IMR-90 (cell line): ENCODE data around the gene FBXL16.

Experiments
- CEBPB ChIP-seq: IDR thresholded peaks from 2 replicates; pipeline ENCODE4 v1.6.1; 2012; ENCODE audit warnings: low read depth, low read length, improper control_type of control experiment
- CHD1 ChIP-seq: IDR thresholded peaks from 2 replicates; pipeline ENCODE4 v1.6.1; 2012; ENCODE audit warnings: low read depth, low read length, improper control_type of control experiment
- FOS ChIP-seq: fragments of 150-350 bp; IDR thresholded peaks from 2 replicates; pipeline ENCODE4 v1.6.1; 2016; ENCODE audit warnings: low read depth, low read length
- POLR2A ChIP-seq: IDR thresholded peaks from 2 replicates; pipeline ENCODE4 v1.6.1; 2012; ENCODE audit warnings: mild to moderate bottlenecking, low read depth, low read length
- RCOR1 ChIP-seq: IDR thresholded peaks from 2 replicates; pipeline ENCODE4 v1.6.1; 2012; ENCODE audit warnings: mild to moderate bottlenecking, low read length, improper control_type of control experiment; ENCODE audit not compliant: insufficient replicate concordance
- TF ChIP-seq, protein P1 (sequence below): conservative IDR thresholded peaks from 2 replicates; pipeline ENCODE4 v1.5.1; 2012; ENCODE audit warnings: mild to moderate bottlenecking, low read depth, low read length, improper control_type of control experiment
- TF ChIP-seq, protein P2 (sequence below): fragments of 150-350 bp; IDR thresholded peaks from 2 replicates; pipeline ENCODE4 v1.6.1; 2017; ENCODE audit warnings: mild to moderate bottlenecking, antibody characterized with exemption, low read length, low read depth
- TF ChIP-seq, protein P3 (sequence below): fragments of 150-350 bp; IDR thresholded peaks from 2 replicates; pipeline ENCODE4 v1.6.1; 2016; ENCODE audit warnings: low read depth, mild to moderate bottlenecking, low read length, moderate library complexity, borderline replicate concordance

DNA sequence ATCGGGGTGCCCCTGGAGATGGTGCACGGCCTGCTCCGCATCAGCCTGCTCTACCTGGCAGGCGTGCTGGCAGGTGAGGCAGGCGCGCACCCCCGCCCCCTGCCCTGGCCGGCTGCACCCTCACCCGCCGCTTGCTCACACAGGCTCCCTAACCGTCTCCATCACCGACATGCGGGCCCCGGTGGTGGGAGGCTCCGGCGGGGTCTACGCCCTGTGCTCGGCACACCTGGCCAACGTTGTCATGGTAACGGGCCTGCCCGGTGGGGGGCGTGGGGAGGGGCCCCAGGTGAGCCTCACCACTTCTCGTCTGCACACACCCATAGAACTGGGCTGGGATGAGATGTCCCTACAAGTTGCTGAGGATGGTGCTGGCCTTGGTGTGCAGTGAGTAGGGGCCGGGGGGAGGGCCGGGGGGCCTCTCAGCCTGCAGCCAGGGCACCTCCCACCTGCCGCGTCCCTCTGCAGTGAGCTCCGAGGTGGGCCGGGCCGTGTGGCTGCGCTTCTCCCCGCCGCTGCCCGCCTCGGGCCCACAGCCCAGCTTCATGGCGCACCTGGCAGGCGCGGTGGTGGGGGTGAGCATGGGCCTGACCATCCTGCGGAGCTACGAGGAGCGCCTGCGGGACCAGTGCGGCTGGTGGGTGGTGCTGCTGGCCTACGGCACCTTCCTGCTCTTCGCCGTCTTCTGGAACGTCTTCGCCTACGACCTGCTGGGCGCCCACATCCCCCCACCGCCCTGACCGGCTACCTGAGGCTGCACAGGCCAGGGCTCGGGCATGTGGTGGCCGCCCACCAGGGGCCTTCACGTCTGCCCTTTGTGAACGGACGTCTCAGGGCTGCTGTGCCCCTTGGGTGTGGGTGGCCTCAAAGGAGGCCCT is 28.0 kb downstream of the FBXL16 start:
- TF ChIP-seq, protein P1, sequence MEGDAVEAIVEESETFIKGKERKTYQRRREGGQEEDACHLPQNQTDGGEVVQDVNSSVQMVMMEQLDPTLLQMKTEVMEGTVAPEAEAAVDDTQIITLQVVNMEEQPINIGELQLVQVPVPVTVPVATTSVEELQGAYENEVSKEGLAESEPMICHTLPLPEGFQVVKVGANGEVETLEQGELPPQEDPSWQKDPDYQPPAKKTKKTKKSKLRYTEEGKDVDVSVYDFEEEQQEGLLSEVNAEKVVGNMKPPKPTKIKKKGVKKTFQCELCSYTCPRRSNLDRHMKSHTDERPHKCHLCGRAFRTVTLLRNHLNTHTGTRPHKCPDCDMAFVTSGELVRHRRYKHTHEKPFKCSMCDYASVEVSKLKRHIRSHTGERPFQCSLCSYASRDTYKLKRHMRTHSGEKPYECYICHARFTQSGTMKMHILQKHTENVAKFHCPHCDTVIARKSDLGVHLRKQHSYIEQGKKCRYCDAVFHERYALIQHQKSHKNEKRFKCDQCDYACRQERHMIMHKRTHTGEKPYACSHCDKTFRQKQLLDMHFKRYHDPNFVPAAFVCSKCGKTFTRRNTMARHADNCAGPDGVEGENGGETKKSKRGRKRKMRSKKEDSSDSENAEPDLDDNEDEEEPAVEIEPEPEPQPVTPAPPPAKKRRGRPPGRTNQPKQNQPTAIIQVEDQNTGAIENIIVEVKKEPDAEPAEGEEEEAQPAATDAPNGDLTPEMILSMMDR = no peak
- TF ChIP-seq POLR2A (no peak), RCOR1 (no peak), CHD1 (no peak), FOS (no peak), CEBPB (no peak)
- TF ChIP-seq, protein P2, sequence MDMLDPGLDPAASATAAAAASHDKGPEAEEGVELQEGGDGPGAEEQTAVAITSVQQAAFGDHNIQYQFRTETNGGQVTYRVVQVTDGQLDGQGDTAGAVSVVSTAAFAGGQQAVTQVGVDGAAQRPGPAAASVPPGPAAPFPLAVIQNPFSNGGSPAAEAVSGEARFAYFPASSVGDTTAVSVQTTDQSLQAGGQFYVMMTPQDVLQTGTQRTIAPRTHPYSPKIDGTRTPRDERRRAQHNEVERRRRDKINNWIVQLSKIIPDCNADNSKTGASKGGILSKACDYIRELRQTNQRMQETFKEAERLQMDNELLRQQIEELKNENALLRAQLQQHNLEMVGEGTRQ = no peak
- TF ChIP-seq, protein P3, sequence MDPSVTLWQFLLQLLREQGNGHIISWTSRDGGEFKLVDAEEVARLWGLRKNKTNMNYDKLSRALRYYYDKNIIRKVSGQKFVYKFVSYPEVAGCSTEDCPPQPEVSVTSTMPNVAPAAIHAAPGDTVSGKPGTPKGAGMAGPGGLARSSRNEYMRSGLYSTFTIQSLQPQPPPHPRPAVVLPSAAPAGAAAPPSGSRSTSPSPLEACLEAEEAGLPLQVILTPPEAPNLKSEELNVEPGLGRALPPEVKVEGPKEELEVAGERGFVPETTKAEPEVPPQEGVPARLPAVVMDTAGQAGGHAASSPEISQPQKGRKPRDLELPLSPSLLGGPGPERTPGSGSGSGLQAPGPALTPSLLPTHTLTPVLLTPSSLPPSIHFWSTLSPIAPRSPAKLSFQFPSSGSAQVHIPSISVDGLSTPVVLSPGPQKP = no peak
